Tibial nerve (tissue), 4 donors: ENCODE data around the gene PLB1. TPM values are rescaled to one million over a fixed set of nuclear protein-coding genes. Genes with fewer than 3 reads are reported as not detected.

Experiments
- DNase-seq, 2 donors: peaks; one replicate each; pipeline ENCODE4 v3.0.0-alpha.2; 2019; ENCODE audit warnings: low spot score in 2 of 2
- H3K27ac ChIP-seq, 4 donors: fragments of 200-600 bp; sonication (generic) in 3 of 4; one replicate each; pipeline ENCODE4 v1.5.1; 2017 to 2019; ENCODE audit warnings: mild to moderate bottlenecking in 1 of 4
- H3K27me3 ChIP-seq, 2 donors: fragments of 200-600 bp; sonication (generic) in 1 of 2; one replicate each; pipeline versions ENCODE4 v1.5.1 to v1.6.0; 2017 to 2019
- H3K36me3 ChIP-seq, 3 donors: fragments of 200-600 bp; sonication (generic); one replicate each; pipeline ENCODE4 v1.5.1; 2018 to 2019
- H3K4me1 ChIP-seq, 4 donors: fragments of 200-600 bp; sonication (generic) in 3 of 4; one replicate each; pipeline ENCODE4 v1.5.1; 2017 to 2019
- H3K4me3 ChIP-seq, 4 donors: fragments of 200-600 bp; sonication (generic) in 3 of 4; one replicate each; pipeline ENCODE4 v1.5.1; 2017 to 2019; ENCODE audit warnings: mild to moderate bottlenecking in 1 of 4, moderate library complexity in 1 of 4
- H3K9me3 ChIP-seq, 4 donors: fragments of 200-600 bp; sonication (generic) in 3 of 4; one replicate each; pipeline ENCODE4 v1.5.1; 2017 to 2019
- CTCF ChIP-seq, 5 experiments: fragments of 200-600 bp in 3 of 5; fragments of 450-650 bp in 2 of 5; sonication (generic) in 3 of 5; IDR thresholded peaks; one replicate each; pipeline ENCODE4 v1.5.1; 2016 to 2019; ENCODE audit warnings: antibody characterized with exemption in 5 of 5, mild to moderate bottlenecking in 3 of 5, moderate library complexity in 2 of 5
- EP300 ChIP-seq, 2 donors: sonication (generic); formaldehyde crosslinking; IDR thresholded peaks; one replicate each; pipeline ENCODE4 v1.6.1; 2017; ENCODE audit warnings: antibody characterized with exemption in 2 of 2, mild to moderate bottlenecking in 1 of 2
- POLR2A ChIP-seq, 2 donors: fragments of 450-650 bp; IDR thresholded peaks; one replicate each; pipeline ENCODE4 v1.6.1; 2017; ENCODE audit warnings: antibody characterized with exemption in 2 of 2, mild to moderate bottlenecking in 2 of 2, moderate library complexity in 2 of 2
- WGBS, 2 donors: methylation state at CpG; one replicate each; pipeline ENCODE4 v1.1.5; 2018; 5-methylcytosine and 5-hydroxymethylcytosine counted together
- total RNA-seq, 4 donors: library from RNA; depleted of rRNA; stranded (reverse); fragments of >200 nt; gene quantifications; one replicate each; pipeline ENCODE4 v1.1.0, GENCODE V29; 2016

Gene PLB1
- total RNA-seq, 4 donors from 2014 or later: 1.7 to 8.4 (median 4.7) TPM

- peaks cover 0 to 7% (median 0%) of the 10 kb centered on the region in 4 donors for H3K4me1 ChIP-seq
- H3K27me3 ChIP-seq: no peaks in the 10 kb centered on the region
- no peaks in the 10 kb centered on the region for H3K9me3 ChIP-seq
- no peak overlapping the region for H3K27ac ChIP-seq
- 82% methylated on average over 4 of the region's 4 CpGs for WGBS, 2 donors
- H3K4me3 ChIP-seq: no peak overlapping the region
- no peaks in the 10 kb centered on the region for H3K36me3 ChIP-seq
- no peak for DNase-seq
- no peak for TF ChIP-seq POLR2A (IDR thresholded peaks at IDR 0.05)
- no peak for TF ChIP-seq EP300 (IDR thresholded peaks at IDR 0.05)
- no peak for TF ChIP-seq CTCF (IDR thresholded peaks at IDR 0.05)
Measured at GRCh38 chr2:28647682-28648081, 151.8 kb downstream of the PLB1 start.

DNA sequence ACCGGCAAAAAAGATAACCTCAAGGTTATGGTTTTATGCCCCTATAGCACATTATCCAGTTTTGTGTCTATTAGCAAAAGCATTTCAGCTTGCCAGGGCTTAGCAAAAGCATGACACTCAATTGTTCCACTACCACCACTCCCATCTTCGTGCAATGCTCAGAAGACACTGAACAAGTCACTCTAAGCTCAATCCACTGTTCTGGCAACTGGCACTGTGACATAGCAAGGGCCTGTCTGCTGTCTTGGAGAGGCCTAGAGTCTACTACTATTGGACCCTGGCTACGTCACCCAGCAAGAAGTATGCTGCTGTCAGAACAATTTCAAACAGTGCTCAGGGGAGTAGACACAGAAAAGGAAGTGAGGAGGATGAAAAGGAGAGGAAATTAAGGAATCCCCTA is 152.3 kb downstream of the PLB1 start:
- Histone ChIP-seq H3K4me1 (peaks cover 0 to 7% (median 0%) of the 10 kb centered on the region in 4 donors), H3K27ac (no peak overlapping the region), H3K36me3 (no peaks in the 10 kb centered on the region), H3K9me3 (no peaks in the 10 kb centered on the region), H3K4me3 (no peak overlapping the region), H3K27me3 (no peaks in the 10 kb centered on the region)
- no peak for DNase-seq
- TF ChIP-seq EP300 (IDR thresholded peaks at IDR 0.05) (no peak), POLR2A (IDR thresholded peaks at IDR 0.05) (no peak), CTCF (IDR thresholded peaks at IDR 0.05) (no peak)
- 71 to 74% methylated on average over 3 of the region's 3 CpGs for WGBS, 2 donors

- no peak for DNase-seq
- no peak for TF ChIP-seq POLR2A (IDR thresholded peaks at IDR 0.05)
- no peak for TF ChIP-seq EP300 (IDR thresholded peaks at IDR 0.05)
- no peak for TF ChIP-seq CTCF (IDR thresholded peaks at IDR 0.05)
- 71 to 77% methylated on average over 4 of the region's 4 CpGs for WGBS, 2 donors
- H3K27ac ChIP-seq: no peak overlapping the region
- no peaks in the 10 kb centered on the region for H3K9me3 ChIP-seq
- peaks cover 0 to 4% (median 0%) of the 10 kb centered on the region in 4 donors for H3K4me1 ChIP-seq
- no peak overlapping the region for H3K4me3 ChIP-seq
- H3K36me3 ChIP-seq: no peaks in the 10 kb centered on the region
- H3K27me3 ChIP-seq: no peaks in the 10 kb centered on the region
Measured at GRCh38 chr2:28648671-28649395, 153.0 kb downstream of the PLB1 start.

DNA sequence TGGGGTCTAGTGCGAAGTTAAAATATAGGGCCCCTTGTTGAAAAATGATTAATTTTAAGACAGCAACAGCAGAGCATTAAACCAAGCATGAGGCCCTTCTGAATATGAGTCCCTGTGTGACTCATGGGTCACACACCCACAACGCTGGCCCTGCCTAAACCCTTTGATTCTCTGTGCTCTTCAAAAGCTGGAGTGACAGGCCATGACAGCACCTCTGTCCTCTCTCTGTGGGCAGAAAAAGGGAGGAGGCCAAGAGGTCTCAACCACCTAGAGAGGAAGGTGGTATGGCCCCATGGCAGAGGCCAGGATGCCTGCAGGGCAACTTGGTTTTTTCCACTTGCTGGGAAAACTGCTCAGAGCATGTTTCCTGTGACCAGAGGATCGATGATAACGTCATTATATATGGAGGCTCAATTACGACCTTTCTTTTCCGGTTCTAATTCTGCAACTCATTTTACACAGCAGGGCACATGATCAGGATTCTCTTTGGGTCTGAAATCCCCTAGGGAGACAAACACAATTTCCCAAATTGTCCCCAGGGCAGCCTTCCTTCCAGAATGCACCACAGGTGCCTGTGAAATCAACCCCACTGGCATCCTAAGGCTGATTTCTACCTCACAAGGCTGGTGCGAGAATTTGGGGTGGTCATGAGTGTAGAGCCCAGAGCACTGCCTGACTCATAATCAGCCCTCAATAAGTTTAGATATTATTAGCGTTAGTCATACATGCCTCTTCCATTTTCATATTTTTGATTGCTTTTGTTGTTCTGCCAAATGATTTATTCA is 153.8 kb downstream of the PLB1 start:
- 61 to 76% methylated on average over 8 of the region's 8 CpGs for WGBS, 2 donors
- Histone ChIP-seq H3K36me3 (no peaks in the 10 kb centered on the region), H3K27ac (no peak overlapping the region), H3K4me1 (no peaks in the 10 kb centered on the region), H3K27me3 (no peaks in the 10 kb centered on the region), H3K4me3 (no peak overlapping the region), H3K9me3 (no peaks in the 10 kb centered on the region)
- TF ChIP-seq CTCF (IDR thresholded peaks at IDR 0.05): no peak
- no peak for TF ChIP-seq EP300 (IDR thresholded peaks at IDR 0.05)
- no peak for DNase-seq

DNA sequence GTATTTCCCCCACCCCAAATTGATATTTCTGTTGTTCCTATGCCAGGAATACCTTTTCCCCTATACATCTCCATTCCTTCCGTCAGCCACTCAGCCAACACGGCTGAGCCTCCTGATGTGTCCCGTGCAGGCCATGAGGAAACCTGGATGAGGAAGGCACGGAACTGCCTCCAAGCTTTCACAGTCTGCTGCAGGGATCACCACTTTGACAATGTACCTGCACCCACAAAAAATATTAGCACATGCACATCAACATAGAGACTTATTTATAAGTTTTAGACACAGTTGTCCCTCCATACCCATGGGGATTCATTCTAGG is 154.4 kb downstream of the PLB1 start:
- TF ChIP-seq EP300 (IDR thresholded peaks at IDR 0.05) (no peak), CTCF (IDR thresholded peaks at IDR 0.05) (no peak), POLR2A (IDR thresholded peaks at IDR 0.05) (no peak)
- no peak for DNase-seq
- WGBS, 2 donors: 63 to 83% methylated on average over 4 of the region's 4 CpGs
- no peaks in the 10 kb centered on the region for H3K4me1 ChIP-seq
- no peaks in the 10 kb centered on the region for H3K27me3 ChIP-seq
- H3K9me3 ChIP-seq: no peaks in the 10 kb centered on the region
- H3K27ac ChIP-seq: no peak overlapping the region
- no peak overlapping the region for H3K4me3 ChIP-seq
- H3K36me3 ChIP-seq: no peaks in the 10 kb centered on the region
